HG02970 (cell line): Measurements from ENCODE around the gene DOCK11.

ENCODE experiments used
- ATAC-seq: cut with Tn5 transposase; IDR thresholded peaks from one replicate; pipeline ENCODE4 v1.9.1; 2021; ENCODE audit warnings: mild to moderate bottlenecking, moderate library complexity, moderate number of reproducible peaks; ENCODE audit not compliant: unreplicated experiment, low FRiP score

The DOCK11 gene

GRCh38 chrX:118615141-118615540 is 119.5 kb downstream of the DOCK11 start:
- ATAC-seq: no peak

GRCh38 chrX:118621081-118621759 is 125.6 kb downstream of the DOCK11 start:
- no peak for ATAC-seq

GRCh38 chrX:118623062-118623461 is 127.4 kb downstream of the DOCK11 start:
- ATAC-seq: no peak

GRCh38 chrX:118626346-118626745 is 130.7 kb downstream of the DOCK11 start:
- ATAC-seq: no peak

DNA sequence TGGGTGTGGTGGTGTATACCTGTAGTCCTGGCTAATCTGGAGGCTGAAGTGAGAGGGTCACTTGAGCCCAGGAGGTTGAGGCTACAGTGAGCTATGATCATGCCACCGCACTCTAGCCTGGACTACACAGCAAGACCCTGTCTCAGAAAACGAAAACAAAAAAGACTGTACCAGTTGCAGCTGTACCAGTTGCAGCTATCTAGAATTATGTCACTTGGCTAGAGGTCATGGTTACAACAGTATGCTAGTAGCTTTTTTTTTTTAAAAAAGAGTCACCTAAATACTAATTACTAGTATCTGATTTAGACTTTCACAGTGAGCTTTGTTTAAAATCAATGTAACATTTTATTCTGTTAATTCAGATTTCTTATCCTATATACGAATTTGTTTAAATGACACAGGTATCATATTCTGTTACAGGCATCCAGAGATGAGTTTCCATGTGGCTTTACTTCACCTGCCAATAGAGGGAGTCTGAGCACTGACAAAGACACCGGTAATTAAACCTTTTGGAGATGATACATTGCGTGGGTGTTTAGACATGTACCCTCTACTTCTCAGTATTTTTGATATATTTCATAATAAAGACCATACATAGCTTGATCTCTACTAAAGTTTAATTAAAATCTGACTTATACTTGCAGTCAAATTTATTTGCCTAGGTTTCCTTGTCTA is 131.6 kb downstream of the DOCK11 start:
- ATAC-seq: no peak

DNA sequence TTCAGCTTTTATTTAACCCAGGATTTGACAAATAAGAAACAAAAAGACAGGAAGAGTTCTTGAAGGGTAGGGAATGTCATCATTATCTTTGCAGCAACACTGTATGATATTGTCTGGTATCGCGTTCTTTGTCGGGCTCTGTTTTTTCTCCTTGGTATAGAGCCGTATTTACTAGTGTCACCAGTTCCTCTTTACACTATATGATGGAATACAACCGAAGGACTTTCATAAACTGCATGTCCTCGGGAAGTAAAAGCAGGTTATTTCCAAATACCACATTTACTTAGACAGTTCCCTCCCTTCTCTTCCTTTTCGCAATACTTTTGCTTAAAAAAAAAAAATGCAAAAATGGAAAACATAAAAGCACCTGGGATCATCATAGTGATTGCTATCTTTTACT is 135.2 kb downstream of the DOCK11 start:
- no peak for ATAC-seq

GRCh38 chrX:118631586-118631985 is 136.0 kb downstream of the DOCK11 start:
- ATAC-seq: no peak

GRCh38 chrX:118632862-118633261 is 137.2 kb downstream of the DOCK11 start:
- ATAC-seq: no peak

GRCh38 chrX:118633530-118633929 is 137.9 kb downstream of the DOCK11 start:
- no peak for ATAC-seq

DNA sequence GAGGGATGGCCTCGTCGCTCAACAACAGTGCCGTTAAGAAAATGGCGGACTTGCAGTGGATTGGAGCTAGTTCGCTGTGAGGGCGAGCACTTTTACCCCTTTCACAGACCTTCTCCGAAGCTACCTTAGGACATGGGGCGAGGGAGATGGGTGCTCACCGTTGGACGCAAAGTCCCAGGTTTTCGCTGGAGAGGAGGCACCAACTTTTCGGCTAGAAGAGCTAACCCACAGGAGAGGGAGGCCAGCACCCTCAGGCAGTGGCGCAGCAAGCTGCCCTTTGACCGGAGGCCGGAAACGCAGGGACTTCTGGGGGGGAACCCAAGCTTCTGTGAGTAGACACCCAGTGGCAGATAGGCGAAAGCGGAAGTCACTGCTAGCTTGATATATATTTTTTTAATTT is 138.7 kb downstream of the DOCK11 start:
- ATAC-seq: no peak

DNA sequence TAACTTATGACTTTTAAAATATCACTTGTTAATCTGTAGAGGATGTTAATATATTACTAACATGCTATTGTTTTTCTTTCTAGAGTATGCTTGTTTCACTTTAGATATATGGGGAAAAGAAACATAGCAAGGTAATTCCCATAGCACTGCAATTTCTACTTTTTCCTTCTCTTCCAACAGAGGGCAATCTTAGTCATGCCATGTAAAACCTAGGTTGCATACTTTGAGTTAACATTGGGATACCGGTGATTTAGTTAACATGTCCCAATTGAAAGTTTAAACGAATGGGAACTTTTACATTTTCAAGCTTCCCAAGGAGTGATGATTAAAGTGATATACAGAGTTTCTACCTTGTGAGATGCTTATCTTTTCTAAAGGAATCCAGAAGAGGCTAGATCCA is 142.4 kb downstream of the DOCK11 start:
- no peak for ATAC-seq

DNA sequence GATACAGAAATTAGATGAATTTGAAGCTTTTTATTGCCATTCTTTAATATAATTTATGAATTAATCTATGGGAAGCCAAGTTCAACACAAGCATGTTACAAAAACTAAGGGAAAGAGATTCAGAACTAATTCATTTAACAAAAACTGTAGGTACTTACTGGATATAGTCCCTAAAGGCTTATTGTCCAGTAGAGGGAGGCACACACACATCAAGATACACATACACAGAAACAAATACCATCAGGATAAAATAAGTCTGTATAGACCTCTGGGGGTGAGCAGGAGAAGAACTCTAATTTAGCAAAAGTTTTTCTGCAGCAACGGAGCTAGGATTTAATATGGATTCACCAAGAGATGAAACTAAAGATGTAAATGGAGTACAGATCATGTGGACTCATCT is 148.8 kb downstream of the DOCK11 start:
- ATAC-seq: no peak

DNA sequence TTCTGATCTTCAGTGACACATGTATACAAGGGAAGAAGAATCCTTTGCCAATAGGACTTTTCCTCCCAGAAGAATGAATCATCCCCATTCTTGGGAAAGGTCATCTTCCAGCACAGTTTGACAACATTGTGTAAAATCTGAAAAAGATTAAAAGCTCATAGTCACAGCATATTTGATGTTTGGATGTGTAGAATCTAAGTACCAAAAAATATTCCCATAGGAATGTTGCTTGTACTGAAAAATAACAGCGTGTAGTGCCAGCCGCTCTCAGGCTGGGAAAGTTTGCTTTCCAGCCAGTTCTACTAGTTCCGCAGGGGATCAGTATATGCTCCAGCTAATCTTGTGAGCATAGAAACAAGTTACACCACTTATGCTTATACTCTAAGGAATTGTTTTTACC is 157.1 kb downstream of the DOCK11 start:
- no peak for ATAC-seq

DNA sequence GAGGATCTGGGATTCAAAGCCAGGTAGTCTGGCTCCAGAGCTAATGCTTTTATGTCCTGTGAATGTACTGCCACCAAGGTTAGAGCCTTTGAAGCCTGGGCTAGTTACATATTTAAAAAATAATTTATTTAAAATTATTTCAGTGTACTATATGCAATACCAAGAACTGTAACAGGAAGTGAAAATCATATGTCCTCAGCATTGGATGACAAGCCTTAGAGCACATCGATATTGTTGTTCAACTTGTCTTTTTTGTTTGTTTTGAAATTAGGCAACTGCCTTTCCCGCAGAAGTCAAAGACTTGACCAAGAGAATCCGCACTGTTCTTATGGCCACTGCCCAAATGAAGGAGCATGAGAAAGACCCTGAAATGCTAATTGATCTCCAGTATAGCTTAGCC is 158.7 kb downstream of the DOCK11 start:
- ATAC-seq: no peak

GRCh38 chrX:118655561-118656246 is 160.1 kb downstream of the DOCK11 start:
- no peak for ATAC-seq

GRCh38 chrX:118657413-118657812 is 161.8 kb downstream of the DOCK11 start:
- no peak for ATAC-seq

GRCh38 chrX:118660085-118660484 is 164.5 kb downstream of the DOCK11 start:
- ATAC-seq: no peak

GRCh38 chrX:118665204-118665603 is 169.6 kb downstream of the DOCK11 start:
- no peak for ATAC-seq

- ATAC-seq: no peak
Observed at GRCh38 chrX:118666521-118666920, 170.9 kb downstream of the DOCK11 start.

DNA sequence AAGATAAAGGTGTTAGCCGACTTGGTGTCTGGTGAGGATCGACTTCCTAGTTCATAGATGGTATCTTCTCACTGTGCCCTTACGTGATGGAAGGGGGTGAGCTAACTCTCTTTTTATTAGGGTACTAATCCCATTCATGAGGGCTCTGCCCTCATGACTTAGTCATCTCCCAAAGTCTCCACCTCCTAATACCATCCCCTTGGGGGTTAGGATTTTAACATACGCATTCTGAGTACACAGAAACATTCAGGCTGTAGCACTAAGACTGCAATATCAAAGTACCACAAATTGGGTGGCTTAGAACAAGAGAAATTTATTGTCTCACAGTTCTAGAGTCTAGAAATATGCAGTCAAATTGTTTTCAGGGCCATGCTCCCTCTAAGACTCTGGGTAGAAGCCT is 173.8 kb downstream of the DOCK11 start:
- ATAC-seq: no peak

GRCh38 chrX:118675326-118675965 is 179.8 kb downstream of the DOCK11 start:
- no peak for ATAC-seq
